Small intestine (tissue), 7 donors: ENCODE results near the gene DUXA. TPM values are rescaled to one million over a fixed set of nuclear protein-coding genes. Genes with fewer than 3 reads are reported as not detected.
"Not testable (repeated sequence)": the region's sequence is repeated elsewhere in the genome, so short reads cannot be mapped to it uniquely, and the experiment has no call there.

Experiments
- DNase-seq, 2 donors: peaks; one replicate each; pipeline versions ENCODE4 v3.0.0 to v3.0.0-alpha.2; 2013
- FAIRE-seq: peaks from 2 replicates; lab custom pipeline; 2012; peaks lifted over from hg19 to GRCh38; lab: Jason Lieb, UNC
- H3K27ac ChIP-seq, 3 donors: one replicate each; pipeline ENCODE4 v1.5.1; 2013; ENCODE audit warnings: low read length in 2 of 3, mild to moderate bottlenecking in 2 of 3, control low read depth in 1 of 3, inconsistent platforms in 1 of 3, low read depth in 1 of 3, moderate library complexity in 1 of 3
- H3K27me3 ChIP-seq, 3 donors: one replicate each; pipeline ENCODE4 v1.6.1; 2013; ENCODE audit warnings: low read length in 3 of 3, inconsistent platforms in 1 of 3; ENCODE audit not compliant: control insufficient read depth in 3 of 3, insufficient read depth in 3 of 3
- H3K36me3 ChIP-seq, 3 donors: one replicate each; pipeline ENCODE4 v1.6.1; 2013; ENCODE audit warnings: low read length in 3 of 3, inconsistent platforms in 1 of 3, low read depth in 1 of 3, mild to moderate bottlenecking in 1 of 3, moderate library complexity in 1 of 3; ENCODE audit not compliant: control insufficient read depth in 3 of 3, insufficient read depth in 2 of 3
- H3K4me1 ChIP-seq, 3 donors: one replicate each; pipeline ENCODE4 v1.6.1; 2013; ENCODE audit warnings: low read length in 2 of 3, inconsistent platforms in 1 of 3, low read depth in 1 of 3, mild to moderate bottlenecking in 1 of 3, moderate library complexity in 1 of 3; ENCODE audit not compliant: control insufficient read depth in 3 of 3, insufficient read depth in 2 of 3
- H3K4me3 ChIP-seq, 3 donors: one replicate each; pipeline ENCODE4 v1.5.1; 2013; ENCODE audit warnings: low read length in 3 of 3, control low read depth in 1 of 3, inconsistent platforms in 1 of 3, low read depth in 1 of 3, mild to moderate bottlenecking in 1 of 3, moderate library complexity in 1 of 3
- H3K9me3 ChIP-seq, 2 donors: one replicate each; pipeline ENCODE4 v1.6.1; 2013; ENCODE audit warnings: low read depth in 1 of 2, low read length in 1 of 2; ENCODE audit not compliant: control insufficient read depth in 2 of 2, insufficient read depth in 1 of 2
- WGBS, 3 donors: extraction: QIAGEN DNeasy Blood & Tissue Kit; methylation state at CpG; one replicate each; pipeline ENCODE4 v1.1.7; 2013; 5-methylcytosine and 5-hydroxymethylcytosine counted together
- polyA plus RNA-seq, 4 donors: library from polyadenylated mRNA; stranded (reverse) in 3 of 4; unstranded in 1 of 4; fragments of 200-250 nt in 3 of 4; fragments of 120-200 nt in 1 of 4; gene quantifications; one replicate each; pipeline versions ENCODE4 v1.2.1 to v1.2.3, GENCODE V29; 2013
- donor health status: healthy with polysubstance abuse.
- donor health status: control.
- donor health status: control.
- donor health status: Bipolar disorder and iron deficiency.
- donor health status: healthy.

The DUXA gene
- polyA plus RNA-seq, 4 donors = not detected

GRCh38 chr19:57190301-57190700 is 23.0 kb upstream of the DUXA start:
- DNase-seq = no peak
- 78 to 84% (median 81%) methylated on average over 3 of the region's 3 CpGs for WGBS, 3 donors
- peaks cover 0 to 3% (median 0%) of the 10 kb centered on the region in 3 donors for H3K27me3 ChIP-seq
- H3K27ac ChIP-seq = no peak overlapping the region
- no peak overlapping the region for H3K4me3 ChIP-seq
- H3K36me3 ChIP-seq = peaks cover 2 to 21% (median 7%) of the 10 kb centered on the region in 3 donors
- FAIRE-seq = no peak
- peaks cover 0 to 4% (median 2%) of the 10 kb centered on the region in 3 donors for H3K4me1 ChIP-seq
- H3K9me3 ChIP-seq = peaks cover 0 to 23% of the 10 kb centered on the region in 2 donors

GRCh38 chr19:57171551-57172081 is 4.3 kb upstream of the DUXA start:
- Histone ChIP-seq H3K36me3 (no peaks in the 10 kb centered on the region), H3K27ac (peak overlapping the region in 2 of 3 donors; percentile 1 to 40), H3K4me3 (peak overlapping the region in 1 of 3 donors; percentile 52), H3K27me3 (no peaks in the 10 kb centered on the region), H3K4me1 (no peaks in the 10 kb centered on the region), H3K9me3 (peaks cover 0 to 5% of the 10 kb centered on the region in 2 donors)
- DNase-seq (peak in 1 of 2 donors; percentile 74), FAIRE-seq (no peak)
- 4 to 24% (median 21%) methylated on average over 17 to 35 of the region's 42 CpGs for WGBS, 3 donors

GRCh38 chr19:57165846-57166245 is 1.4 kb downstream of the DUXA start:
- FAIRE-seq = no peak
- no peaks in the 10 kb centered on the region for H3K27me3 ChIP-seq
- no peak overlapping the region for H3K27ac ChIP-seq

GRCh38 chr19:57161985-57162539 is 5.2 kb downstream of the DUXA start:
- Histone ChIP-seq H3K27me3 (no peaks in the 10 kb centered on the region), H3K27ac (no peak overlapping the region), H3K36me3 (no peaks in the 10 kb centered on the region), H3K4me1 (no peaks in the 10 kb centered on the region), H3K9me3 (peaks cover 0 to 2% of the 10 kb centered on the region in 2 donors), H3K4me3 (no peak overlapping the region)
- FAIRE-seq (no peak), DNase-seq (no peak)
- 80 to 82% (median 80%) methylated on average over 5 of the region's 5 CpGs for WGBS, 3 donors

More at GRCh38 chr19:57165846-57166245, 1.4 kb downstream of the DUXA start:
- Histone ChIP-seq H3K4me1 (no peaks in the 10 kb centered on the region), H3K9me3 (peaks cover 0 to 2% of the 10 kb centered on the region in 2 donors), H3K36me3 (no peaks in the 10 kb centered on the region), H3K4me3 (no peak overlapping the region)
- 69 to 72% (median 70%) methylated on average over 7 of the region's 7 CpGs for WGBS, 3 donors
- no peak for DNase-seq

- DNase-seq (no peak), FAIRE-seq (no peak)
- Histone ChIP-seq H3K9me3 (peaks cover 0 to 3% of the 10 kb centered on the region in 2 donors), H3K4me1 (no peaks in the 10 kb centered on the region), H3K27ac (no peak overlapping the region), H3K4me3 (no peak overlapping the region), H3K27me3 (no peaks in the 10 kb centered on the region), H3K36me3 (no peaks in the 10 kb centered on the region)
- 77 to 85% (median 83%) methylated on average over 5 of the region's 5 CpGs for WGBS, 3 donors
Observed at GRCh38 chr19:57152921-57153320, 14.4 kb downstream of the DUXA start.

- FAIRE-seq (no peak), DNase-seq (no peak)
- Histone ChIP-seq H3K4me3 (no peak overlapping the region), H3K4me1 (no peaks in the 10 kb centered on the region), H3K36me3 (no peaks in the 10 kb centered on the region), H3K27me3 (no peaks in the 10 kb centered on the region), H3K27ac (no peak overlapping the region), H3K9me3 (no peaks in the 10 kb centered on the region)
- 94 to 95% (median 94%) methylated on average over 4 of the region's 4 CpGs for WGBS, 3 donors
Observed at GRCh38 chr19:57141699-57142098, 25.6 kb downstream of the DUXA start.

GRCh38 chr19:57135797-57136196 is 31.5 kb downstream of the DUXA start:
- H3K9me3 ChIP-seq = no peaks in the 10 kb centered on the region
- WGBS, 3 donors = 79 to 85% (median 79%) methylated on average over 6 of the region's 6 CpGs
- DNase-seq (no peak), FAIRE-seq (no peak)
- H3K4me3 ChIP-seq = no peak overlapping the region
- no peaks in the 10 kb centered on the region for H3K27me3 ChIP-seq
- H3K36me3 ChIP-seq = no peaks in the 10 kb centered on the region
- no peaks in the 10 kb centered on the region for H3K4me1 ChIP-seq
- H3K27ac ChIP-seq = no peak overlapping the region

GRCh38 chr19:57127403-57127802 is 39.9 kb downstream of the DUXA start:
- H3K4me3 ChIP-seq, FAIRE-seq, H3K27me3 ChIP-seq, H3K36me3 ChIP-seq, H3K27ac ChIP-seq, H3K9me3 ChIP-seq, DNase-seq, H3K4me1 ChIP-seq: not testable (repeated sequence)
- 74 to 84% (median 77%) methylated on average over 3 of the region's 3 CpGs for WGBS, 3 donors
